22Rv1 (cell line): ENCODE data around the gene MINDY2.
"Not testable (repeated sequence)": the region's sequence is repeated elsewhere in the genome, so short reads cannot be mapped to it uniquely, and the experiment has no call there.

Source experiments
- H3K27ac ChIP-seq: fragments of 450-650 bp; 2 replicates; pipeline ENCODE4 v1.5.1; 2017
- ZFX ChIP-seq: fragments of 450-650 bp; IDR thresholded peaks from 2 replicates; pipeline ENCODE4 v1.6.1; 2017; ENCODE audit warnings: antibody characterized with exemption, borderline replicate concordance
- TF ChIP-seq, protein P1 (sequence below): fragments of 450-650 bp; IDR thresholded peaks from 2 replicates; pipeline ENCODE4 v1.5.1; 2017; ENCODE audit warnings: mild to moderate bottlenecking

MINDY2 gene

GRCh38 chr15:58839485-58839884 is 68.4 kb downstream of the MINDY2 start:
- TF ChIP-seq, protein P1, sequence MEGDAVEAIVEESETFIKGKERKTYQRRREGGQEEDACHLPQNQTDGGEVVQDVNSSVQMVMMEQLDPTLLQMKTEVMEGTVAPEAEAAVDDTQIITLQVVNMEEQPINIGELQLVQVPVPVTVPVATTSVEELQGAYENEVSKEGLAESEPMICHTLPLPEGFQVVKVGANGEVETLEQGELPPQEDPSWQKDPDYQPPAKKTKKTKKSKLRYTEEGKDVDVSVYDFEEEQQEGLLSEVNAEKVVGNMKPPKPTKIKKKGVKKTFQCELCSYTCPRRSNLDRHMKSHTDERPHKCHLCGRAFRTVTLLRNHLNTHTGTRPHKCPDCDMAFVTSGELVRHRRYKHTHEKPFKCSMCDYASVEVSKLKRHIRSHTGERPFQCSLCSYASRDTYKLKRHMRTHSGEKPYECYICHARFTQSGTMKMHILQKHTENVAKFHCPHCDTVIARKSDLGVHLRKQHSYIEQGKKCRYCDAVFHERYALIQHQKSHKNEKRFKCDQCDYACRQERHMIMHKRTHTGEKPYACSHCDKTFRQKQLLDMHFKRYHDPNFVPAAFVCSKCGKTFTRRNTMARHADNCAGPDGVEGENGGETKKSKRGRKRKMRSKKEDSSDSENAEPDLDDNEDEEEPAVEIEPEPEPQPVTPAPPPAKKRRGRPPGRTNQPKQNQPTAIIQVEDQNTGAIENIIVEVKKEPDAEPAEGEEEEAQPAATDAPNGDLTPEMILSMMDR = peak; percentile 49
- no peak for TF ChIP-seq ZFX
- no peak overlapping the region for H3K27ac ChIP-seq

- TF ChIP-seq, protein P1 = no peak
- no peak for TF ChIP-seq ZFX
- H3K27ac ChIP-seq = no peak overlapping the region
Observed at GRCh38 chr15:58840048-58840447, 68.9 kb downstream of the MINDY2 start.

GRCh38 chr15:58842713-58843396 is 71.8 kb downstream of the MINDY2 start:
- no peak overlapping the region for H3K27ac ChIP-seq
- TF ChIP-seq, protein P1 = no peak
- no peak for TF ChIP-seq ZFX

GRCh38 chr15:58851205-58851604 is 80.1 kb downstream of the MINDY2 start:
- not testable (repeated sequence) for H3K27ac ChIP-seq

DNA sequence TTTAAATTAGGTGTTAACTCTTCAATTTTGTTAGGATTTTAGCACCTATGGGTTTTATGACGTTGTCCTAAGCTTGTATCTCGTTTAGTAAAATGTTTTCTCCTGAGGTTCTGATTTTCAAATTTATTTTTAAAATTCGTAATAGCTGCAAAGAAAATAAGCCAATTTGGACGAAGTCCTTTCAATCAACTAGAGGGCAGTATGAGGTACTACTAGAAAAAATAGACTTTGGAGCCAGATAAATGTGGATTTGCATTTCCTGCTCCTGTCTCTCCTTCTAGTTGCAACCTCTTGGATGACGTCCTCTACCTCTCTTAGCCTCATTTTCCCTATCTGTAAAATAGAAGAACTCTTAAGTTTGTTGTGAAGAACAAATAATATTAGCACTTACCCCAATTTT is 81.2 kb downstream of the MINDY2 start:
- H3K27ac ChIP-seq = no peak overlapping the region
- TF ChIP-seq, protein P1 = 0 out of 2 replicates have a peak, but pooled peaks have one; percentile 13
- TF ChIP-seq ZFX = no peak

DNA sequence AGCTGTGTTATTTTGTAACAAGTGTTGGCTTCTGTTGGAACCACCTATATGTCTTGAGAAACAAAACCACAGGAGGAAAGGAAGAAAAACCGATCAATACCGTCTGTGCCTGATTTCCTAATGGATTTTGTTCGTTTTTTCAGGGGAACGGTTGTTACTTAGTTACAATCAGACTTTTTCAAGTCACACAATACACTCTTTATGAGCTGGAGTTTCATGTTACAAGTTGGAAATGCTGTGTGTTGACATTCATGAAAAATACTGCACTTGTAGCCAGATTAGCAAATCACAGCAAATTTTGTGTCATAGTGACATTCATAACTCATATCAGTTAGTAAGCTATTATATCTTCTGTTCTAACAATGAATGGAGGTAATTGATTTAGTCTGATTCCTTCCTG is 83.5 kb downstream of the MINDY2 start:
- no peak for TF ChIP-seq ZFX
- TF ChIP-seq, protein P1 = no peak
- H3K27ac ChIP-seq = no peak overlapping the region

- TF ChIP-seq, protein P1 = no peak
- no peak for TF ChIP-seq ZFX
Observed at GRCh38 chr15:58856086-58856485, 85.0 kb downstream of the MINDY2 start.

DNA sequence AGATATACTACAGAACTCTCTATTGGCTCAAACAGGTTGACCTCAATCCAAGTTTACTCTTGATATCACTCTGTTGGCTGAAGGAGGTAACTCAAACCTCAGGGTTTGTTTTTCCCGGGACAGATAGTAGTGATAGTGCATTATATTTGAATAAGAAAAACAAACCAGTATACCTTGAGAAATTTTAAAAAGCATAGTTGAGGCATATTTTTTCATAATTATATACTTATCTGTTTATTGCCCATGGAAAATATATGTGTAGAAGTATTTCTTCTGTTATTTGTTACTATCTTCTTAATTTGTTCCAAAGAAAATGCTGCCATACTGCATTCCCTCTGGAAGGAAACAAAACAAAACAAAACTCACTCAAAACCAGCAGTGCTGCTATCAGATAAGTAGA is 85.5 kb downstream of the MINDY2 start:
- peak overlapping the region; percentile 33; the same call in 1 of the 2 replicates for H3K27ac ChIP-seq

More at GRCh38 chr15:58856086-58856485, 85.0 kb downstream of the MINDY2 start:
- H3K27ac ChIP-seq = peak overlapping the region; percentile 33; the same call in 1 of the 2 replicates
